CD4-positive, alpha-beta T cell treated with Interleukin-4 for 1 hour (primary cell): ENCODE measurements around the gene LTB4R.
A peak's percentile ranks its signal among the peaks of the same experiment; 100 is the strongest.

Experiments
- DNase-seq, 2 donors: peaks; one replicate each; pipeline ENCODE4 v3.0.0-alpha.2; 2020 to 2022

Gene LTB4R

GRCh38 chr14:24325041-24325530 is 13.8 kb downstream of the LTB4R start:
- DNase-seq: no peak

GRCh38 chr14:24325963-24326362 is 14.7 kb downstream of the LTB4R start:
- DNase-seq: no peak

GRCh38 chr14:24327303-24327702 is 16.0 kb downstream of the LTB4R start:
- no peak for DNase-seq

GRCh38 chr14:24327914-24328313 is 16.6 kb downstream of the LTB4R start:
- peak in 1 of 2 donors; percentile 46 for DNase-seq

- DNase-seq: no peak
Measured at GRCh38 chr14:24329073-24329663, 17.9 kb downstream of the LTB4R start.

- peak; percentile 78 to 84 for DNase-seq
Measured at GRCh38 chr14:24329736-24330135, 18.4 kb downstream of the LTB4R start.

GRCh38 chr14:24330973-24331674 is 19.8 kb downstream of the LTB4R start:
- no peak for DNase-seq

GRCh38 chr14:24331731-24332267 is 20.5 kb downstream of the LTB4R start:
- DNase-seq: no peak

- DNase-seq: peak; percentile 92 to 94
Measured at GRCh38 chr14:24332268-24332993, 21.1 kb downstream of the LTB4R start.

GRCh38 chr14:24334431-24335291 is 23.4 kb downstream of the LTB4R start, which contains the start of gene ADCY4:
ADCY4 (minus strand) TSS chr14:24335071; CDS start chr14:24334652, 419 bp downstream.
- no peak for DNase-seq

GRCh38 chr14:24335461-24336171 is 24.3 kb downstream of the LTB4R start:
- DNase-seq: no peak

- DNase-seq: no peak
Measured at GRCh38 chr14:24337144-24337823, 26.0 kb downstream of the LTB4R start.

GRCh38 chr14:24337824-24338175 is 26.5 kb downstream of the LTB4R start:
- DNase-seq: no peak

- no peak for DNase-seq
Measured at GRCh38 chr14:24338843-24339242, 27.5 kb downstream of the LTB4R start.

GRCh38 chr14:24339284-24340151 is 28.2 kb downstream of the LTB4R start, which contains the start of gene RIPK3:
RIPK3 (minus strand) TSS chr14:24339991; CDS start chr14:24339826, 165 bp downstream.
- peak; percentile 67 to 68 for DNase-seq

- DNase-seq: no peak
Measured at GRCh38 chr14:24340606-24341005, 29.3 kb downstream of the LTB4R start.

- DNase-seq: no peak
Measured at GRCh38 chr14:24342889-24343288, 31.6 kb downstream of the LTB4R start.

GRCh38 chr14:24343795-24344660 is 32.7 kb downstream of the LTB4R start:
- DNase-seq: no peak

- DNase-seq: no peak
Measured at GRCh38 chr14:24347134-24347533, 35.8 kb downstream of the LTB4R start.
